Measurements from ENCODE around the gene LILRA2.
"Not testable (repeated sequence)": the region's sequence is repeated elsewhere in the genome, so short reads cannot be mapped to it uniquely, and the experiment has no call there.

The LILRA2 gene

GRCh38 chr19:54626757-54627156, 53.2 kb downstream of the LILRA2 start:
- Histone ChIP-seq H2AFZ (ENCODE audit: low read length) (no peak overlapping the region), H3K79me2 (ENCODE audit: insufficient read depth, low read length) (no peaks in the 10 kb centered on the region), H3K9ac (ENCODE audit: low read length) (no peak overlapping the region), H3K4me3 (ENCODE audit: low read depth, low read length, poor library complexity, severe bottlenecking) (no peak overlapping the region), H3K9me2 (ENCODE audit: low read depth, low read length) (no peaks in the 10 kb centered on the region), H3K27me3 (ENCODE audit: insufficient read depth, low read length) (no peaks in the 10 kb centered on the region), H4K20me1 (ENCODE audit: insufficient read depth, low read length) (no peaks in the 10 kb centered on the region), H3K9me3 (ENCODE audit: low read length) (no peaks in the 10 kb centered on the region), H3F3A (ENCODE audit: insufficient read depth, low read length) (no peaks in the 10 kb centered on the region), H3K4me2 (ENCODE audit: low read length) (no peak overlapping the region), H3K4me1 (ENCODE audit: insufficient read depth, low read length, severe bottlenecking) (no peaks in the 10 kb centered on the region), H3K36me3 (ENCODE audit: insufficient read depth, low read length) (no peaks in the 10 kb centered on the region), H3K27ac (ENCODE audit: low read depth, low read length, poor library complexity, severe bottlenecking) (no peak overlapping the region)
- TF ChIP-seq EZH2 (IDR thresholded peaks at IDR 0.05; ENCODE audit: borderline replicate concordance, low read length) = no peak

- H3K4me3 ChIP-seq (ENCODE audit: low read depth, low read length, poor library complexity, severe bottlenecking); H2AFZ ChIP-seq (ENCODE audit: low read length); H4K20me1 ChIP-seq (ENCODE audit: insufficient read depth, low read length); H3K79me2 ChIP-seq (ENCODE audit: insufficient read depth, low read length); H3K9me3 ChIP-seq (ENCODE audit: low read length); H3K27ac ChIP-seq (ENCODE audit: low read depth, low read length, poor library complexity, severe bottlenecking); H3K36me3 ChIP-seq (ENCODE audit: insufficient read depth, low read length); H3K9ac ChIP-seq (ENCODE audit: low read length); H3K27me3 ChIP-seq (ENCODE audit: insufficient read depth, low read length); H3F3A ChIP-seq (ENCODE audit: insufficient read depth, low read length); H3K4me2 ChIP-seq (ENCODE audit: low read length); H3K9me2 ChIP-seq (ENCODE audit: low read depth, low read length); H3K4me1 ChIP-seq (ENCODE audit: insufficient read depth, low read length, severe bottlenecking): not testable (repeated sequence)
These were observed 54.3 kb downstream of the LILRA2 start for GRCh38 chr19:54627912-54628311.

- not testable (repeated sequence) for H3F3A ChIP-seq (ENCODE audit: insufficient read depth, low read length); H3K4me2 ChIP-seq (ENCODE audit: low read length); H3K4me1 ChIP-seq (ENCODE audit: insufficient read depth, low read length, severe bottlenecking); H3K9ac ChIP-seq (ENCODE audit: low read length); H3K9me3 ChIP-seq (ENCODE audit: low read length); H3K4me3 ChIP-seq (ENCODE audit: low read depth, low read length, poor library complexity, severe bottlenecking); H4K20me1 ChIP-seq (ENCODE audit: insufficient read depth, low read length); H3K27me3 ChIP-seq (ENCODE audit: insufficient read depth, low read length); H2AFZ ChIP-seq (ENCODE audit: low read length); H3K9me2 ChIP-seq (ENCODE audit: low read depth, low read length); H3K79me2 ChIP-seq (ENCODE audit: insufficient read depth, low read length); H3K27ac ChIP-seq (ENCODE audit: low read depth, low read length, poor library complexity, severe bottlenecking); H3K36me3 ChIP-seq (ENCODE audit: insufficient read depth, low read length)
These were observed 56.7 kb downstream of the LILRA2 start, which contains the start of gene LILRB1 for GRCh38 chr19:54630262-54630661. LILRB1 (plus strand) TSS chr19:54630484; CDS start chr19:54631074, 590 bp downstream.

- no peaks in the 10 kb centered on the region for H3K79me2 ChIP-seq (ENCODE audit: insufficient read depth, low read length)
- no peaks in the 10 kb centered on the region for H3F3A ChIP-seq (ENCODE audit: insufficient read depth, low read length)
- H3K27me3 ChIP-seq (ENCODE audit: insufficient read depth, low read length) = no peaks in the 10 kb centered on the region
- H3K4me3 ChIP-seq (ENCODE audit: low read depth, low read length, poor library complexity, severe bottlenecking) = no peak overlapping the region
- TF ChIP-seq EZH2 (IDR thresholded peaks at IDR 0.05; ENCODE audit: borderline replicate concordance, low read length) = no peak
- no peak for TF ChIP-seq CTCF (IDR thresholded peaks at IDR 0.05; ENCODE audit: low read length)
- no peaks in the 10 kb centered on the region for H4K20me1 ChIP-seq (ENCODE audit: insufficient read depth, low read length)
- H3K36me3 ChIP-seq (ENCODE audit: insufficient read depth, low read length) = no peaks in the 10 kb centered on the region
- H3K9me3 ChIP-seq (ENCODE audit: low read length) = no peaks in the 10 kb centered on the region
- H3K9ac ChIP-seq (ENCODE audit: low read length) = no peak overlapping the region
- no peak overlapping the region for H3K4me2 ChIP-seq (ENCODE audit: low read length)
- no peak overlapping the region for H3K27ac ChIP-seq (ENCODE audit: low read depth, low read length, poor library complexity, severe bottlenecking)
- no peak overlapping the region for H2AFZ ChIP-seq (ENCODE audit: low read length)
- no peaks in the 10 kb centered on the region for H3K9me2 ChIP-seq (ENCODE audit: low read depth, low read length)
- H3K4me1 ChIP-seq (ENCODE audit: insufficient read depth, low read length, severe bottlenecking) = no peaks in the 10 kb centered on the region
These were observed 57.2 kb downstream of the LILRA2 start for GRCh38 chr19:54630782-54631181.

- not testable (repeated sequence) for H3K4me3 ChIP-seq (ENCODE audit: low read depth, low read length, poor library complexity, severe bottlenecking); H3K36me3 ChIP-seq (ENCODE audit: insufficient read depth, low read length); H3K9ac ChIP-seq (ENCODE audit: low read length); H3K9me2 ChIP-seq (ENCODE audit: low read depth, low read length); H3F3A ChIP-seq (ENCODE audit: insufficient read depth, low read length); H4K20me1 ChIP-seq (ENCODE audit: insufficient read depth, low read length); H3K27ac ChIP-seq (ENCODE audit: low read depth, low read length, poor library complexity, severe bottlenecking); H2AFZ ChIP-seq (ENCODE audit: low read length); H3K27me3 ChIP-seq (ENCODE audit: insufficient read depth, low read length); H3K4me2 ChIP-seq (ENCODE audit: low read length); H3K79me2 ChIP-seq (ENCODE audit: insufficient read depth, low read length); H3K9me3 ChIP-seq (ENCODE audit: low read length); H3K4me1 ChIP-seq (ENCODE audit: insufficient read depth, low read length, severe bottlenecking)
These were observed 58.1 kb downstream of the LILRA2 start for GRCh38 chr19:54631489-54632337.

GRCh38 chr19:54632517-54632916, 58.9 kb downstream of the LILRA2 start:
- not testable (repeated sequence) for H3K9me3 ChIP-seq (ENCODE audit: low read length); H3K4me3 ChIP-seq (ENCODE audit: low read depth, low read length, poor library complexity, severe bottlenecking); H3K27ac ChIP-seq (ENCODE audit: low read depth, low read length, poor library complexity, severe bottlenecking); H3K9me2 ChIP-seq (ENCODE audit: low read depth, low read length); H3K27me3 ChIP-seq (ENCODE audit: insufficient read depth, low read length); H4K20me1 ChIP-seq (ENCODE audit: insufficient read depth, low read length); H3F3A ChIP-seq (ENCODE audit: insufficient read depth, low read length); H3K79me2 ChIP-seq (ENCODE audit: insufficient read depth, low read length); H3K9ac ChIP-seq (ENCODE audit: low read length); H3K36me3 ChIP-seq (ENCODE audit: insufficient read depth, low read length); H3K4me1 ChIP-seq (ENCODE audit: insufficient read depth, low read length, severe bottlenecking); H3K4me2 ChIP-seq (ENCODE audit: low read length); H2AFZ ChIP-seq (ENCODE audit: low read length)

Measured in OCI-LY1 (cell line).